ENCODE results near the gene MSH3.

DNA sequence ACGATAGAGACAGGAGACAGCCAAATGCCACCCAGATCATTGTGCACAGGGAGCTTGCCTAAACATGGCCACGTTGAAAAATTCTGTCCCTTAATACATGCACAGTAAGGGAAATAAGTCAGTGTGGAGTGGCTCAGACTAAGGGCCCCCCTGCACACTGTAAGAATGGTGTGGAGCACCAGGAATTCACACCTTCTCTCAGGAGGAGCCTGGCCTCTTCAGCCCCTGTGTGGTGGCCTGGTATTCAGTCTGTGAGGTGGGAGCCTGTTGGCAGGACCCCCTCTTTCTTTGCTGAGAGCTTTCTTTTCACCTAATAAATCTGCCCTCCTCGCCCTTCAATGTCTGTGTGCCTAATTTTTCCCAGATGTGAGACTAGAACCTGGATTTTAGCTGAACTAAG, 239.6 kb downstream of the MSH3 start:
- TF ChIP-seq, protein P1, sequence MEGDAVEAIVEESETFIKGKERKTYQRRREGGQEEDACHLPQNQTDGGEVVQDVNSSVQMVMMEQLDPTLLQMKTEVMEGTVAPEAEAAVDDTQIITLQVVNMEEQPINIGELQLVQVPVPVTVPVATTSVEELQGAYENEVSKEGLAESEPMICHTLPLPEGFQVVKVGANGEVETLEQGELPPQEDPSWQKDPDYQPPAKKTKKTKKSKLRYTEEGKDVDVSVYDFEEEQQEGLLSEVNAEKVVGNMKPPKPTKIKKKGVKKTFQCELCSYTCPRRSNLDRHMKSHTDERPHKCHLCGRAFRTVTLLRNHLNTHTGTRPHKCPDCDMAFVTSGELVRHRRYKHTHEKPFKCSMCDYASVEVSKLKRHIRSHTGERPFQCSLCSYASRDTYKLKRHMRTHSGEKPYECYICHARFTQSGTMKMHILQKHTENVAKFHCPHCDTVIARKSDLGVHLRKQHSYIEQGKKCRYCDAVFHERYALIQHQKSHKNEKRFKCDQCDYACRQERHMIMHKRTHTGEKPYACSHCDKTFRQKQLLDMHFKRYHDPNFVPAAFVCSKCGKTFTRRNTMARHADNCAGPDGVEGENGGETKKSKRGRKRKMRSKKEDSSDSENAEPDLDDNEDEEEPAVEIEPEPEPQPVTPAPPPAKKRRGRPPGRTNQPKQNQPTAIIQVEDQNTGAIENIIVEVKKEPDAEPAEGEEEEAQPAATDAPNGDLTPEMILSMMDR (IDR thresholded peaks at IDR 0.05), result no peak
- no peak for TF ChIP-seq POLR2A (IDR thresholded peaks at IDR 0.05)
